Type B pancreatic cell (in vitro differentiated cells): Measurements from ENCODE around the gene SNAP29. TPM values are rescaled to one million over a fixed set of nuclear protein-coding genes. Genes with fewer than 3 reads are reported as not detected.
A peak's percentile ranks its signal among the peaks of the same experiment; 100 is the strongest.

Source experiments
- DNase-seq: peaks from one replicate; pipeline ENCODE4 v3.0.0; 2021; ENCODE audit warnings: mixed read lengths; ENCODE audit not compliant: unreplicated experiment; ENCODE audit errors: extremely low spot score
- H3K27ac Mint-ChIP-seq: 2 replicates; pipeline ENCODE4 v1.8.0; 2021; ENCODE audit warnings: mild to moderate bottlenecking, mixed read lengths
- H3K27me3 Mint-ChIP-seq: 2 replicates; pipeline ENCODE4 v1.8.0; 2021; ENCODE audit warnings: mixed read lengths
- H3K36me3 Mint-ChIP-seq: 2 replicates; pipeline ENCODE4 v1.8.0; 2021; ENCODE audit warnings: mixed read lengths
- H3K4me1 Mint-ChIP-seq: one replicate; pipeline ENCODE4 v1.8.0; 2021; ENCODE audit warnings: mixed read lengths; ENCODE audit not compliant: unreplicated experiment
- H3K4me3 Mint-ChIP-seq: 2 replicates; pipeline ENCODE4 v1.8.0; 2021; ENCODE audit warnings: mild to moderate bottlenecking, mixed read lengths
- H3K9me3 Mint-ChIP-seq: 2 replicates; pipeline ENCODE4 v1.8.0; 2021; ENCODE audit warnings: mixed read lengths
- total RNA-seq: library from RNA; stranded (reverse); gene quantifications from 2 replicates; pipeline ENCODE4 v1.2.1, GENCODE V29; 2021; ENCODE audit warnings: low replicate concordance
- TF ChIP-seq, protein P1 (sequence below): fragments of 200-600 bp; sonication (generic); conservative IDR thresholded peaks from 2 replicates; pipeline ENCODE4 v1.5.0; 2021; ENCODE audit warnings: antibody characterized with exemption, mild to moderate bottlenecking

The SNAP29 gene
- total RNA-seq, 1 donor from 2014 or later, result 20.4 TPM

DNA sequence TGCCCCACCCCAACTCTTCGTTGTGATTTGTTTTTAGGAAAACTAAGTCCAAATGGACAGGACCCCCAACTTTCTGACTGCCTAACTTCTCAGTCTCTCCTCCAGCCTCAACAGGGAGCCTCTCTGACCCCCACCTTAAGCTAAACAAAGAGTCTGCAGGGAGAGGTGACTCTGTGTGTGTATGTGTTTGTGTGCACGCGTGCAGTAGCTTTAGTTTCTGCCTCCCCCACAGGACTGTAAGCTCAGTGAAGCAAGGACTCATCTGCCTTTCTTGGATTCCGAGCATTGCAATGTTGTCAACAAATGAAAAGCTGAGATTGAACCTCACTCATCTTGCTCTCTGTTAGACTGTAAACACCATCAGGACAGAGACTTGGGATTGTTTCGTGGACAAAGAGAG lies 7.9 kb downstream of the SNAP29 start:
- H3K36me3 Mint-ChIP-seq, result peaks cover 14% of the 10 kb centered on the region
- H3K27ac Mint-ChIP-seq, result peak overlapping the region; percentile 65
- no peak for DNase-seq
- no peaks in the 10 kb centered on the region for H3K9me3 Mint-ChIP-seq
- no peak overlapping the region for H3K4me3 Mint-ChIP-seq
- H3K27me3 Mint-ChIP-seq, result no peaks in the 10 kb centered on the region
- TF ChIP-seq, protein P1, sequence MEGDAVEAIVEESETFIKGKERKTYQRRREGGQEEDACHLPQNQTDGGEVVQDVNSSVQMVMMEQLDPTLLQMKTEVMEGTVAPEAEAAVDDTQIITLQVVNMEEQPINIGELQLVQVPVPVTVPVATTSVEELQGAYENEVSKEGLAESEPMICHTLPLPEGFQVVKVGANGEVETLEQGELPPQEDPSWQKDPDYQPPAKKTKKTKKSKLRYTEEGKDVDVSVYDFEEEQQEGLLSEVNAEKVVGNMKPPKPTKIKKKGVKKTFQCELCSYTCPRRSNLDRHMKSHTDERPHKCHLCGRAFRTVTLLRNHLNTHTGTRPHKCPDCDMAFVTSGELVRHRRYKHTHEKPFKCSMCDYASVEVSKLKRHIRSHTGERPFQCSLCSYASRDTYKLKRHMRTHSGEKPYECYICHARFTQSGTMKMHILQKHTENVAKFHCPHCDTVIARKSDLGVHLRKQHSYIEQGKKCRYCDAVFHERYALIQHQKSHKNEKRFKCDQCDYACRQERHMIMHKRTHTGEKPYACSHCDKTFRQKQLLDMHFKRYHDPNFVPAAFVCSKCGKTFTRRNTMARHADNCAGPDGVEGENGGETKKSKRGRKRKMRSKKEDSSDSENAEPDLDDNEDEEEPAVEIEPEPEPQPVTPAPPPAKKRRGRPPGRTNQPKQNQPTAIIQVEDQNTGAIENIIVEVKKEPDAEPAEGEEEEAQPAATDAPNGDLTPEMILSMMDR, result no peak
- peaks cover 27% of the 10 kb centered on the region for H3K4me1 Mint-ChIP-seq

DNA sequence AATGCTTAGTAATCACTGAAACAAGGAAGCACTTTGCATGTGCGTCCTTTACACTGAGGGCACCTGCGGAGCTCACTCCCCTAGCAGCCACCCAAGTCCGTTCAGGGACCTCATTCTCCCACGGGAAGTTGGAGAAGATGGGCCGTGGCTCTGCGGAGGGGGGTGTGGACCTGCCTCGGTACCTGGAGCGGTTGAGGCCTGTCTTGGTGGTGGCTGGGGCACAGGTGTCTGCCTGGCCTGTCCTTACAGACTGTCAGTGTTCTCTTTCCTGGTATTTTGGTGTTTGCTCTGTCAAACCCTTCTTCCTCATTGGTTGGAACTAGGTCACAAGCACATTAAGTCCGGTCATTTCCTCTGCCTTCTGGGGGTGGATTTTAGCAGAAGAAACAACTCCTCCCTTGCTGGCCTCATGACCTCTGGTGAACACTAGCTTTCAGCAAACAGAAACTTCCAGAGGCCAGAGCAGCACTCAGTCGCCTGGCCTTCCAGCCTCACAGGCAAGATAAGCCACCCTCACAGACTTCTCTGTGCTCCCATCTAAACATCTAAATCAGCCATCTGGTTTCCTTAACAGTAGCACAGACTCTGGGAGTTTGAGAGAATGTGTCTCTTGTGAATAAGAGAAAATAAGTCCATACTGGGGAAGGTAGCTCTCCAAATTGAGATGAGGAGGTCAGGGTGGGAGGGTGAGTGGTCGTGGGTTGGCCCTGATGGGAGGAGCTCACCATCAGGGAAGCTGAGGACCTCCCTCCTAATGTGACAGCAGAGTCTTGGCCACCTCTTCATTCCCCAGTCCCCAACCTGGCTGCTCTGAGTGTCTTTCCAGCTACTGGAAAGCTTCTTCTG lies 8.6 kb downstream of the SNAP29 start:
- Mint-ChIP-seq H3K4me3 (no peak overlapping the region), H3K27ac (peak overlapping the region; percentile 44), H3K27me3 (no peaks in the 10 kb centered on the region), H3K9me3 (no peaks in the 10 kb centered on the region), H3K36me3 (peaks cover 9% of the 10 kb centered on the region), H3K4me1 (peaks cover 22% of the 10 kb centered on the region)
- TF ChIP-seq, protein P1, result no peak
- no peak for DNase-seq

DNA sequence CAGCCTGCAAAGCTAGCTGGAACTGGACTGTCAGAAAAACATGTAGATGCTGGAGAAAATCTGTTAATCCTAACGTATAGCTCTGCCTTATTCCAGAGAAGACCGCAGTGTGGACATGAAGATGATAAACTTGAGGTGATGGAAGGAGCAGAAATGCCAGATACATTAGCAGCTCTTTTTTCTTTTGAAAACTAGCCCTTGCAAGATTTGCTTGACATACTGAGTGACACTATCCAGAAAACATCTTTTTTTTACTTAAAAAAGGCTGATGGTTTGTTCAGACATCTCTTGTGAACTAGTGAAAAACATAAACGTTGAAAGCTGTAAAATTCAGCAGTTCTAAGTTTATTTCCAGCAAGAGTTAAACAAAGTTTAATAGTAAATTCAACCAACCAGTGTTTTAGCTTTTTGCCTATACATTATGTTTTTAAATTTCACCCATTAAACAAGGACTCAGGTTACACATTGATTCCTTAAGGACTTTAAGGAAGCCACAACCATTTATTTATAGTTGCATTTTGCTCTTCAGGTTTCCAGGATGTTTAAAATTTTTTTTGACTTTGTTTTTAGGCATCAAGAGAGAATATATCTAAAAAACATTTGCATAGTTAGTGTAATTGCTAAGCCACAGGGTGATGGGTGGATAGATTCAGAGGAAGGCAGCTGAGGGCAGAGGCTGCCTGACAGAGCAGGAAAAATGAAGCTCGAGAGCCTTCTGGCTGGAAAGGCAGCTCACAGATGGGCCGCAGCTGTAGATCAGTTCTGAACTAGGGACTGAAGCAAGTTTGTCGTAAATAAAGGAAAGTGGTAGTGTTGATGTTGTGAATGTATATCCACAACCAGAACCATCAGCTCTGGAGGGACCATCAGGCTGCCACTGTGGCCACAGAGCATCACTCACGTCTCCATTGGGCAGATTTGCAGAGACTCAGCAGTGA lies 9.5 kb downstream of the SNAP29 start:
- Mint-ChIP-seq H3K9me3 (no peaks in the 10 kb centered on the region), H3K36me3 (peaks cover 9% of the 10 kb centered on the region), H3K27me3 (no peaks in the 10 kb centered on the region), H3K4me3 (no peak overlapping the region), H3K27ac (peak overlapping the region; percentile 44), H3K4me1 (peaks cover 21% of the 10 kb centered on the region)
- DNase-seq, result no peak
- TF ChIP-seq, protein P1, result no peak

DNA sequence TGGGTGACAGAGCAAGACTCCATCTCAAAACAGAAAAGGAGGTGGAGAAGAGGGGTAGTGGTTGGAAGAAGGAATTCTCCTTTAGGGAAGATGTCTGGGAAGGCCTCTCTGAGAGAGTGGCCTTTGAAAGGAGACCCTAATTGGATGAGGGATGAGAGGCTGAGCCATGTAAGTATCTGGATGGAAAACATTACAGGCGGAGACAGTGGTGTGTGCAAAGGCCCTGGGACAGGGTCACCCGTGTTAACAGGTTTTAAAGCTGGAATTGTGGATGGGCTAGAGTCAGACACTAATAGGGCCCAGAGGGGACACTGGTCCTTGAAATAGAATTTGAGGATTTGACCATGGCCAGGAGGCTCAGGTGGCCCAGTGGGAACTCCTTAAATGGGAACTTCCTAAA lies 10.4 kb downstream of the SNAP29 start:
- Mint-ChIP-seq H3K9me3 (no peaks in the 10 kb centered on the region), H3K27ac (no peak overlapping the region), H3K36me3 (peaks cover 8% of the 10 kb centered on the region), H3K4me1 (peaks cover 21% of the 10 kb centered on the region), H3K27me3 (no peaks in the 10 kb centered on the region), H3K4me3 (no peak overlapping the region)
- TF ChIP-seq, protein P1, result no peak
- DNase-seq, result no peak

DNA sequence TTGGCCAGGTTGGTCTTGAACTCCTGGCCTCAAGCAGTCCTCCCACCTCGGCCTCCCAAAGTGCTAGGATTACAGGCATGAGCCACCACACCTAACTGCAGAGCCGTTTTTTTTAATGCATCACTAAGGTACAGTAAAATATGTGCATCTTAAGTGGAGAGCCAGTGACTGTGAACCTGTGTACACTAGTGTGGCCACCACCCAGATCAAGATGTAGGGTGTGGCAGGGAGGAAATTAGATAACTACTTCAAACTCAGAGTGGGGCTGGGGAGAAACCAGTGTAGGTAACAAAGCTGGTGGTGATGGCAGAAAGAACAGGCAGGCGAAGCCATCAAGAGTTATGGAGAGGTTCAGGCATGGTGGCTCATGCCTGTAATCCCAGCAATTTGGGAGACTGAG lies 14.4 kb downstream of the SNAP29 start:
- Mint-ChIP-seq H3K36me3 (peaks cover 7% of the 10 kb centered on the region), H3K9me3 (no peaks in the 10 kb centered on the region), H3K27me3 (no peaks in the 10 kb centered on the region), H3K4me3 (no peak overlapping the region), H3K4me1 (peaks cover 5% of the 10 kb centered on the region), H3K27ac (no peak overlapping the region)
- TF ChIP-seq, protein P1, result no peak
- no peak for DNase-seq
